ENCODE results near the gene THBS2. TPM values are rescaled to one million over a fixed set of nuclear protein-coding genes. Genes with fewer than 3 reads are reported as not detected.

The THBS2 gene
- total RNA-seq, 4 donors from 2014 or later: 5.4 to 28.3 (median 16.3) TPM

- DNase-seq: no peak
- Histone ChIP-seq H3K9me3 (no peaks in the 10 kb centered on the region), H3K27me3 (no peaks in the 10 kb centered on the region), H3K4me3 (no peak overlapping the region), H3K4me1 (no peaks in the 10 kb centered on the region), H3K27ac (no peak overlapping the region), H3K36me3 (no peaks in the 10 kb centered on the region)
- no peak for TF ChIP-seq CTCF (IDR thresholded peaks at IDR 0.05)
- no peak for TF ChIP-seq POLR2A (IDR thresholded peaks at IDR 0.05)
These were observed 85.4 kb downstream of the THBS2 start for GRCh38 chr6:169168302-169168630.

GRCh38 chr6:169167581-169168301 is 85.9 kb downstream of the THBS2 start:
- Histone ChIP-seq H3K27ac (no peak overlapping the region), H3K27me3 (no peaks in the 10 kb centered on the region), H3K36me3 (no peaks in the 10 kb centered on the region), H3K9me3 (no peaks in the 10 kb centered on the region), H3K4me3 (no peak overlapping the region), H3K4me1 (no peaks in the 10 kb centered on the region)
- TF ChIP-seq POLR2A (IDR thresholded peaks at IDR 0.05): no peak
- TF ChIP-seq CTCF (IDR thresholded peaks at IDR 0.05): no peak
- no peak for DNase-seq

DNA sequence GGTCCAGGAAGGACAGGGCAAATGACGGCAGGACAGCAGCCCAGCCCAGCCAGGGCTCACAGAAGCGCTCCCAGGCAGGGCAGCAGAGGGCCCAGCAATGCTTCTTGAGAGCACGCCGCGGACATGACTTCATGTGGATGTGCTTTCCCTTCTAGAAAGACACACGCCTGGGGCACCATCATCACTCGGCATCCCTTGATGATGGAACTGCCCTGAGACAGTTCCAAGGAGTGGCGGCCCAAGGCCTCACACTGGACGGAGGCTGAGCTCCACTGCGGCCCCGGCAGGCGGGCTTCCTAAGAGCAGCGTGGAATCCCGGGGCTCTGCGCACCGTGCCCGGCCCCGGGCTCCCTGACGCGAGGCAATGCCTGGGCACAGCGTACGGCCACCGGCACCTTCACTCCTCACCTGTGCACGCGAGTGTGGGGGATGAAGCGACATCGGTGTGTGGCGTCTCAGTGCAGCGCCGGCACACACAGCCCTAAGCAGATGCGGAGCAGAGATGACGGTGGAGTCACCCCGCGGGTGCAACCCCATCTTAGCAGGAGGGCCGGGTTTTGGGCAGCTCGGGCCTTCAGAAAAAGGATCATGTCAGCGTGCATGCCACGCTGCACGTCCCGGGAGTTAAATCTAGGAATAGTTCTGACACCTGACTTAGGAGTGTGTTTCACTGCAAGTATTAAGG is 86.6 kb downstream of the THBS2 start:
- Histone ChIP-seq H3K9me3 (no peaks in the 10 kb centered on the region), H3K36me3 (no peaks in the 10 kb centered on the region), H3K4me3 (no peak overlapping the region), H3K27ac (no peak overlapping the region), H3K27me3 (no peaks in the 10 kb centered on the region), H3K4me1 (no peaks in the 10 kb centered on the region)
- DNase-seq: no peak
- no peak for TF ChIP-seq POLR2A (IDR thresholded peaks at IDR 0.05)
- no peak for TF ChIP-seq CTCF (IDR thresholded peaks at IDR 0.05)

All from Peyer's patch (tissue), 4 donors.